H1 (cell line): ENCODE data around the gene C6orf52. TPM values are rescaled to one million over a fixed set of nuclear protein-coding genes. Genes with fewer than 3 reads are reported as not detected.

ENCODE experiments used
- CTCF ChIA-PET: fragments of 300-600 bp; sonication (Branson Sonifier 250); formaldehyde crosslinking; loops from one replicate; lab custom pipeline; 2021; ENCODE audit not compliant: partially characterized antibody; lab: Charles Lee
- POLR2A ChIA-PET: fragments of 300-600 bp; sonication (Branson Sonifier 250); formaldehyde crosslinking; loops from one replicate; lab custom pipeline; 2021; ENCODE audit warnings: inconsistent platforms; ENCODE audit not compliant: partially characterized antibody; lab: Charles Lee
- DNase-seq, 2 experiments: peaks; one replicate each; pipeline versions ENCODE4 v3.0.0 to v3.0.0-alpha.2; 2010 to 2022; ENCODE audit warnings: low spot score in 2 of 2, low read depth in 1 of 2, mixed read lengths in 1 of 2
- FAIRE-seq: peaks from 2 replicates; lab custom pipeline; 2011; peaks lifted over from hg19 to GRCh38; lab: Jason Lieb, UNC
- H2AFZ ChIP-seq: 2 replicates; pipeline ENCODE4 v1.8.1; 2012; ENCODE audit warnings: low read length, inconsistent platforms
- H2AK5ac ChIP-seq: 2 replicates; pipeline ENCODE4 v1.6.1; 2013; ENCODE audit warnings: low read depth, low read length
- H2BK120ac ChIP-seq: replicated peaks from 2 replicates; pipeline ENCODE3; 2013; ENCODE audit warnings: low read depth, low read length, inconsistent platforms
- H2BK12ac ChIP-seq: 2 replicates; pipeline ENCODE4 v1.6.1; 2013; ENCODE audit warnings: low read depth, low read length
- H2BK15ac ChIP-seq: 2 replicates; pipeline ENCODE4 v1.6.1; 2013; ENCODE audit warnings: low read length
- H2BK20ac ChIP-seq: 2 replicates; pipeline ENCODE4 v1.6.1; 2013; ENCODE audit warnings: low read length
- H2BK5ac ChIP-seq: 2 replicates; pipeline ENCODE4 v1.6.1; 2013; ENCODE audit warnings: low read depth, low read length
- H3K14ac ChIP-seq: 2 replicates; pipeline ENCODE4 v1.6.1; 2013; ENCODE audit warnings: inconsistent platforms; ENCODE audit not compliant: insufficient read length
- H3K18ac ChIP-seq: 2 replicates; pipeline ENCODE4 v1.6.1; 2013; ENCODE audit warnings: low read length; ENCODE audit errors: extremely low read depth
- H3K23ac ChIP-seq: 2 replicates; pipeline ENCODE4 v1.6.1; 2013; ENCODE audit warnings: inconsistent platforms; ENCODE audit not compliant: insufficient read length
- H3K23me2 ChIP-seq: 2 replicates; pipeline ENCODE4 v1.6.1; 2013; ENCODE audit warnings: low read depth, low read length
- H3K27ac ChIP-seq: 2 replicates; pipeline ENCODE4 v1.6.1; 2011; ENCODE audit warnings: low read depth, low read length, inconsistent platforms
- H3K27me3 ChIP-seq, 4 experiments: replicated peaks in 1 of 4; 1 replicate in 1 of 4; 2 replicates in 3 of 4; pipeline versions ENCODE4 v1.6.1 to v1.8.1; 2011 to 2013; ENCODE audit warnings: low read length in 3 of 4, mild to moderate bottlenecking in 3 of 4, inconsistent platforms in 2 of 4, mixed read lengths in 2 of 4, moderate library complexity in 1 of 4; ENCODE audit not compliant: control insufficient read depth in 3 of 4, insufficient read depth in 3 of 4; ENCODE audit errors: extremely low read depth in 1 of 4
- H3K36me3 ChIP-seq, 4 experiments: 2 replicates each; pipeline versions ENCODE4 v1.6.1 to v1.8.1; 2011 to 2013; ENCODE audit warnings: mild to moderate bottlenecking in 4 of 4, low read length in 3 of 4, moderate library complexity in 2 of 4, control low read depth in 1 of 4, inconsistent platforms in 1 of 4; ENCODE audit not compliant: insufficient read depth in 4 of 4, control insufficient read depth in 2 of 4
- H3K4ac ChIP-seq: replicated peaks from 2 replicates; pipeline ENCODE3; 2013; ENCODE audit warnings: low read length, low read depth, mixed read lengths, inconsistent platforms; ENCODE audit not compliant: insufficient read length
- H3K4me1 ChIP-seq, 4 experiments: replicated peaks in 1 of 4; 1 replicate in 1 of 4; 2 replicates in 3 of 4; pipeline versions ENCODE4 v1.6.1 to v1.8.1; 2011 to 2013; ENCODE audit warnings: low read length in 3 of 4, inconsistent platforms in 2 of 4, mixed read lengths in 1 of 4; ENCODE audit not compliant: insufficient read depth in 4 of 4, control insufficient read depth in 3 of 4
- H3K4me2 ChIP-seq, 2 experiments: 2 replicates each; pipeline versions ENCODE4 v1.6.1 to v1.8.1; 2011 to 2013; ENCODE audit warnings: low read depth in 2 of 2, low read length in 2 of 2, control low read depth in 1 of 2, inconsistent platforms in 1 of 2, mild to moderate bottlenecking in 1 of 2; ENCODE audit not compliant: insufficient read depth in 1 of 2
- H3K4me3 ChIP-seq, 4 experiments: fragments of 200-600, 300-600 bp in 1 of 4; sonication (generic), shearing (Covaris generic), sonication (Bioruptor Twin) in 1 of 4; 2 replicates each; pipeline versions ENCODE4 v1.5.1 to v1.8.1; 2011 to 2016; ENCODE audit warnings: low read length in 4 of 4, low read depth in 3 of 4, control low read depth in 2 of 4, inconsistent platforms in 2 of 4, mild to moderate bottlenecking in 2 of 4, mixed read lengths in 1 of 4, moderate library complexity in 1 of 4; ENCODE audit not compliant: insufficient read depth in 2 of 4; ENCODE audit errors: extremely low read depth in 1 of 4
- H3K56ac ChIP-seq: replicated peaks from 2 replicates; pipeline ENCODE3; 2013; ENCODE audit warnings: low read depth, mild to moderate bottlenecking, mixed read lengths, low read length, inconsistent platforms; ENCODE audit not compliant: insufficient read length
- H3K79me1 ChIP-seq: 2 replicates; pipeline ENCODE4 v1.6.1; 2013; ENCODE audit warnings: low read depth, low read length, control low read depth
- H3K79me2 ChIP-seq, 2 experiments: 2 replicates each; pipeline versions ENCODE4 v1.6.1 to v1.8.1; 2012 to 2013; ENCODE audit warnings: low read length in 2 of 2, mild to moderate bottlenecking in 2 of 2, inconsistent platforms in 1 of 2; ENCODE audit not compliant: insufficient read depth in 2 of 2, control insufficient read depth in 1 of 2
- H3K9ac ChIP-seq, 4 experiments: replicated peaks in 1 of 4; 1 replicate in 1 of 4; 2 replicates in 3 of 4; pipeline versions ENCODE4 v1.6.1 to v1.8.1; 2011 to 2013; ENCODE audit warnings: low read depth in 3 of 4, low read length in 3 of 4, control low read depth in 2 of 4, mild to moderate bottlenecking in 2 of 4, moderate library complexity in 2 of 4, inconsistent platforms in 1 of 4; ENCODE audit errors: extremely low read depth in 1 of 4
- H3K9me3 ChIP-seq, 2 experiments: 2 replicates each; pipeline versions ENCODE4 v1.6.1 to v1.8.1; 2012 to 2013; ENCODE audit warnings: mild to moderate bottlenecking in 2 of 2, moderate library complexity in 2 of 2, control low read depth in 1 of 2, inconsistent platforms in 1 of 2, low read depth in 1 of 2, low read length in 1 of 2, mixed read lengths in 1 of 2; ENCODE audit not compliant: insufficient read depth in 2 of 2
- H4K20me1 ChIP-seq, 2 experiments: replicated peaks in 1 of 2; 2 replicates each; pipeline versions ENCODE3 to v1.8.1; 2011 to 2013; ENCODE audit warnings: inconsistent platforms in 2 of 2, low read length in 2 of 2, mild to moderate bottlenecking in 1 of 2; ENCODE audit not compliant: insufficient read depth in 2 of 2, control insufficient read depth in 1 of 2
- H4K5ac ChIP-seq: 2 replicates; pipeline ENCODE4 v1.6.1; 2013; ENCODE audit warnings: low read length, low read depth, mixed read lengths, inconsistent platforms; ENCODE audit not compliant: insufficient read length
- H4K8ac ChIP-seq: 2 replicates; pipeline ENCODE4 v1.8.0; 2013; ENCODE audit warnings: mild to moderate bottlenecking, moderate library complexity, low read length, inconsistent platforms; ENCODE audit not compliant: insufficient read depth; ENCODE audit errors: extremely low read depth
- H4K91ac ChIP-seq: replicated peaks from 2 replicates; pipeline ENCODE3; 2013; ENCODE audit warnings: low read length, mixed read lengths, inconsistent platforms; ENCODE audit not compliant: insufficient read length
- ATF3 ChIP-seq: IDR thresholded peaks from 2 replicates; pipeline ENCODE4 v1.6.1; 2011; ENCODE audit warnings: low read depth, mild to moderate bottlenecking, low read length; ENCODE audit not compliant: insufficient read depth
- CEBPB ChIP-seq: IDR thresholded peaks from 2 replicates; pipeline ENCODE4 v1.6.1; 2012; ENCODE audit warnings: low read depth, low read length
- CTBP2 ChIP-seq: IDR thresholded peaks from 2 replicates; pipeline ENCODE4 v1.7.0; 2011; ENCODE audit warnings: borderline replicate concordance, mild to moderate bottlenecking, moderate library complexity, mixed read lengths, low read length; ENCODE audit not compliant: insufficient read depth, insufficient read length
- EZH2 ChIP-seq: fragments of 200-600 bp; sonication (generic); IDR thresholded peaks from 2 replicates; pipeline ENCODE4 v1.7.1; 2012; ENCODE audit warnings: low read depth, mild to moderate bottlenecking, moderate library complexity, low read length, inconsistent platforms; ENCODE audit not compliant: severe bottlenecking
- KDM1A ChIP-seq: fragments of 200-600, 300-600 bp; sonication (generic); IDR thresholded peaks from 2 replicates; pipeline ENCODE4 v1.7.1; 2016; ENCODE audit warnings: mild to moderate bottlenecking, low read length, borderline replicate concordance
- KDM5A ChIP-seq: fragments of 200-600 bp; IDR thresholded peaks from 2 replicates; pipeline ENCODE4 v1.7.1; 2012; ENCODE audit warnings: mild to moderate bottlenecking, low read length, inconsistent platforms, mixed read lengths
- POLR2A ChIP-seq, 2 experiments: IDR thresholded peaks; 1 replicate in 1 of 2; 2 replicates in 1 of 2; pipeline ENCODE4 v1.6.1; 2011; ENCODE audit warnings: low read depth in 2 of 2, low read length in 2 of 2, mild to moderate bottlenecking in 2 of 2; ENCODE audit errors: control extremely low read depth in 1 of 2
- POLR2AphosphoS5 ChIP-seq: IDR thresholded peaks from 2 replicates; pipeline ENCODE4 v1.6.1; 2011; ENCODE audit warnings: low read depth, low read length
- RXRA ChIP-seq: IDR thresholded peaks from 2 replicates; pipeline ENCODE4 v1.6.1; 2011; ENCODE audit warnings: low read depth, mild to moderate bottlenecking, low read length, moderate library complexity; ENCODE audit not compliant: insufficient read depth
- SAP30 ChIP-seq: fragments of 300-600 bp; sonication (generic); IDR thresholded peaks from 2 replicates; pipeline ENCODE4 v1.7.1; 2012; ENCODE audit warnings: low read length, moderate library complexity, mild to moderate bottlenecking, inconsistent platforms; ENCODE audit not compliant: insufficient read depth, insufficient replicate concordance
- SP4 ChIP-seq: IDR thresholded peaks from 2 replicates; pipeline ENCODE4 v1.6.1; 2012; ENCODE audit warnings: low read length, inconsistent platforms
- ZNF274 ChIP-seq: IDR thresholded peaks from 2 replicates; pipeline ENCODE4 v1.7.0; 2012; ENCODE audit warnings: low read length, borderline replicate concordance; ENCODE audit errors: extremely low read depth
- WGBS, 2 experiments: shearing (Covaris generic) in 1 of 2; methylation state at CpG; one replicate each; pipeline versions ENCODE4 v1.1.6 to v1.1.7; 2013 to 2015; ENCODE audit warnings: low lambda C conversion rate in 2 of 2, mixed read lengths in 2 of 2, inconsistent platforms in 1 of 2, low coverage in 1 of 2, missing lambda C conversion rate in 1 of 2; ENCODE audit not compliant: insufficient replicate concordance in 2 of 2, insufficient coverage in 1 of 2, insufficient read length in 1 of 2; ENCODE audit errors: extremely low coverage in 1 of 2, missing lambda C conversion rate in 1 of 2; 5-methylcytosine and 5-hydroxymethylcytosine counted together
- polyA plus RNA-seq, 7 experiments: library from polyadenylated mRNA; depleted of rRNA in 3 of 7; stranded (reverse) in 5 of 7; unstranded in 2 of 7; fragments of >200 nt in 5 of 7; fragments of 200-250 nt in 2 of 7; gene quantifications; 1 replicate in 5 of 7; 2 replicates in 1 of 7; 4 replicates in 1 of 7; pipeline versions ENCODE4 v1.2.1 to v1.2.3, GENCODE V29; 2011 to 2013; ENCODE audit warnings: missing spikeins in 2 of 7, mixed read lengths in 2 of 7
- total RNA-seq: library from RNA; stranded (reverse); fragmentation: NEBNext Ultra II Directional; extraction: Animal tissue kit (Norgen Biotek cat#: 25700); gene quantifications from 2 replicates; pipeline ENCODE4 v1.2.1, GENCODE V29; 2021

The C6orf52 gene
- total and polyA plus RNA-seq, 2 of the 8 experiments (the other 6 are each of a cell fraction or from before 2014, with no cell fraction given), result 1.5 to 3.1 TPM

DNA sequence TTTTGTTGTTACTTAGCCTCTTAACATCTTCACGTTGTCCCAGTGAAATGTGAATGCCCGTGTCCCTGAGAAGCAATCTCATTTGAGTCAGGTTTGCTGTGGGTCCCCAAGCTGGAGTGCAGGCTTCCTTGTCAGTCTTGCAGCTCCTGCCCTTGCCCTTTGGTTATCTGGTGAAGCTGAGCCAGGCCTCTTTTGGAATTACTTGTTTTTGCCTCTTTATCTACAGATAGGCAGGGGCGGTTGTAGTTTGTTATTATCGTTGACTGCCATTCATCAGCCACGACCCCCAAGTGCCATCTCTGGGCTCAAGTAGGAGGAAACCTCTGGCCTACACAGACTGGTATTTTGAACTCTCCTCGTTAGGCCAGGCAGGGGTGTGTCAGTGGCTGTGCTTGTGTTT lies 30.6 kb upstream of the C6orf52 start:
- H3K4me3 ChIP-seq, result no peak overlapping the region
- DNase-seq (no peak), FAIRE-seq (no peak)
- no peak overlapping the region for H2BK5ac ChIP-seq
- H3K14ac ChIP-seq, result no peak overlapping the region
- no peak overlapping the region for H3K9ac ChIP-seq
- H4K8ac ChIP-seq, result no peak overlapping the region
- H3K79me1 ChIP-seq, result peaks cover 8% of the 10 kb centered on the region; the same call in 1 of the 2 replicates
- H2BK20ac ChIP-seq, result no peak overlapping the region
- peaks cover 4 to 37% (median 14%) of the 10 kb centered on the region in 4 experiments; a peak in 7 of 8 replicates for H3K36me3 ChIP-seq
- H3K27me3 ChIP-seq, result no peaks in the 10 kb centered on the region
- no peak overlapping the region for H2BK12ac ChIP-seq
- H3K9me3 ChIP-seq, result peaks cover 0 to 1% of the 10 kb centered on the region in 2 experiments; a peak in 1 of 4 replicates
- no peak overlapping the region for H3K18ac ChIP-seq
- ChIA-PET CTCF (interaction anchor here (1.6 to 1.7 kb wide), 2 partner anchors 8 to 22 kb away, joined by 7 to 9 read pairs; partner anchors contain the start of gene TMEM14B), POLR2A (interaction anchor here (0.5 to 6.9 kb wide), 7 partner anchors 8 to 263 kb away, joined by 3 to 39 read pairs (median 7); partner anchors contain the start of genes C6orf52, PAK1IP1 and TMEM14B)
- H4K20me1 ChIP-seq, result no peaks in the 10 kb centered on the region
- no peak overlapping the region for H3K56ac ChIP-seq
- H3K79me2 ChIP-seq, result peaks cover 8 to 18% of the 10 kb centered on the region in 2 experiments; a peak in 3 of 4 replicates
- H3K23ac ChIP-seq, result no peak overlapping the region
- WGBS, 2 experiments, result 86% methylated on average over 6 of the region's 6 CpGs; no CpG with 5 or more reads in 1 of the 2 experiments
- no peak overlapping the region for H2BK15ac ChIP-seq
- no peak overlapping the region for H2BK120ac ChIP-seq
- H4K91ac ChIP-seq, result no peak overlapping the region
- no peak overlapping the region for H3K27ac ChIP-seq
- H4K5ac ChIP-seq, result no peak overlapping the region
- H2AFZ ChIP-seq, result no peak overlapping the region
- no peak overlapping the region for H2AK5ac ChIP-seq
- peaks cover 4% of the 10 kb centered on the region; the same call in 1 of the 2 replicates for H3K23me2 ChIP-seq
- no peak overlapping the region; a peak in 1 of 4 replicates for H3K4me2 ChIP-seq
- no peak overlapping the region for H3K4ac ChIP-seq
- H3K4me1 ChIP-seq, result peaks cover 0 to 12% (median 4%) of the 10 kb centered on the region in 4 experiments; a peak in 3 of 7 replicates
- TF ChIP-seq EZH2 (no peak), SP4 (no peak), ZNF274 (no peak), POLR2AphosphoS5 (no peak), CEBPB (no peak), RXRA (no peak), POLR2A (IDR thresholded peaks at IDR 0.05; ENCODE audit: control extremely low read depth in 1 of 2, low read depth in 2 of 2, low read length in 2 of 2) (no peak), CTBP2 (no peak), ATF3 (no peak), KDM1A (no peak), KDM5A (no peak), SAP30 (no peak)
